SK-N-SH treated with all-trans-retinoic acid at 6 μM for 48 hours (cell line): ENCODE measurements around the gene TTC3.

ENCODE experiments used
- ATAC-seq: fragments of 200-7000 bp; cut with Tn5 transposase; 3 replicates; pipeline ENCODE4 v1.9.1; 2020; ENCODE audit warnings: mild to moderate bottlenecking, moderate library complexity
- ARNTL ChIP-seq: fragments of 450-650 bp; formaldehyde crosslinking; IDR thresholded peaks from 2 replicates; pipeline ENCODE4 v1.5.0; 2020; ENCODE audit warnings: low read depth, mild to moderate bottlenecking, moderate library complexity, borderline replicate concordance
- BACH2 ChIP-seq: fragments of 250-450 bp; sonication (Bioruptor Pico); IDR thresholded peaks from 2 replicates; pipeline ENCODE4 v1.9.0; 2021; ENCODE audit warnings: mild to moderate bottlenecking, borderline replicate concordance
- CSDC2 ChIP-seq: fragments of 250-450 bp; sonication (Bioruptor Pico); IDR thresholded peaks from 2 replicates; pipeline ENCODE4 v1.5.0; 2020; ENCODE audit warnings: mild to moderate bottlenecking, moderate library complexity
- ESRRG ChIP-seq: fragments of 250-450 bp; sonication (Bioruptor Pico); IDR thresholded peaks from 2 replicates; pipeline ENCODE4 v1.6.1; 2021; ENCODE audit warnings: mild to moderate bottlenecking
- GLIS3 ChIP-seq: fragments of 250-450 bp; sonication (Bioruptor Pico); IDR thresholded peaks from 2 replicates; pipeline ENCODE4 v1.5.0; 2020; ENCODE audit warnings: mild to moderate bottlenecking, moderate library complexity
- ISL1 ChIP-seq: fragments of 250-450 bp; sonication (Bioruptor Pico); IDR thresholded peaks from 2 replicates; pipeline ENCODE4 v2.1.2; 2022; ENCODE audit warnings: mild to moderate bottlenecking, moderate library complexity
- OSR1 ChIP-seq: fragments of 250-450 bp; sonication (Bioruptor Pico); IDR thresholded peaks from 2 replicates; pipeline ENCODE4 v1.8.0; 2022; ENCODE audit warnings: moderate library complexity, mild to moderate bottlenecking, inconsistent platforms
- PPARA ChIP-seq: fragments of 250-450 bp; sonication (Bioruptor Pico); IDR thresholded peaks from 2 replicates; pipeline ENCODE4 v1.5.0; 2020; ENCODE audit warnings: mild to moderate bottlenecking, borderline replicate concordance
- RARB ChIP-seq: fragments of 250-450 bp; sonication (Bioruptor Pico); IDR thresholded peaks from 2 replicates; pipeline ENCODE4 v1.8.0; 2021; ENCODE audit warnings: mild to moderate bottlenecking, moderate library complexity
- SNAI2 ChIP-seq: fragments of 250-450 bp; sonication (Bioruptor Pico); IDR thresholded peaks from 2 replicates; pipeline ENCODE4 v1.5.0; 2020; ENCODE audit warnings: mild to moderate bottlenecking, moderate library complexity
- TCF4 ChIP-seq: fragments of 250-450 bp; sonication (Bioruptor Pico); IDR thresholded peaks from 2 replicates; pipeline ENCODE4 v1.8.0; 2021; ENCODE audit warnings: mild to moderate bottlenecking, moderate library complexity, borderline replicate concordance
- TOX ChIP-seq: fragments of 250-450 bp; sonication (Bioruptor Pico); IDR thresholded peaks from 2 replicates; pipeline ENCODE4 v1.8.0; 2021; ENCODE audit warnings: mild to moderate bottlenecking, moderate library complexity, borderline replicate concordance
- ZC3H10 ChIP-seq: fragments of 250-450 bp; sonication (Bioruptor Pico); IDR thresholded peaks from 2 replicates; pipeline ENCODE4 v1.5.1; 2021; ENCODE audit warnings: mild to moderate bottlenecking, moderate library complexity
- ZFP3 ChIP-seq: fragments of 250-450 bp; sonication (Bioruptor Pico); IDR thresholded peaks from 2 replicates; pipeline ENCODE4 v1.5.0; 2020; ENCODE audit warnings: mild to moderate bottlenecking, moderate library complexity
- ZFP30 ChIP-seq: fragments of 450-650 bp; formaldehyde crosslinking; IDR thresholded peaks from 2 replicates; pipeline ENCODE4 v1.5.0; 2022; ENCODE audit warnings: mild to moderate bottlenecking, moderate library complexity
- ZNF565 ChIP-seq: fragments of 450-650 bp; formaldehyde crosslinking; conservative IDR thresholded peaks from 2 replicates; pipeline ENCODE4 v1.5.0; 2020; ENCODE audit warnings: low read depth, mild to moderate bottlenecking, moderate library complexity
- ZNF70 ChIP-seq: fragments of 450-650 bp; formaldehyde crosslinking; IDR thresholded peaks from 2 replicates; pipeline ENCODE4 v1.5.0; 2020; ENCODE audit warnings: mild to moderate bottlenecking, moderate library complexity
- ZNF8 ChIP-seq: fragments of 450-650 bp; formaldehyde crosslinking; IDR thresholded peaks from 2 replicates; pipeline ENCODE4 v1.5.0; 2020; ENCODE audit warnings: mild to moderate bottlenecking, moderate library complexity
- TF ChIP-seq, protein P1 (sequence below): fragments of 250-450 bp; sonication (Bioruptor Pico); IDR thresholded peaks from 2 replicates; pipeline ENCODE4 v1.5.0; 2020; ENCODE audit warnings: mild to moderate bottlenecking, moderate library complexity
- TF ChIP-seq, protein P2 (sequence below): fragments of 250-450 bp; sonication (Bioruptor Pico); IDR thresholded peaks from 2 replicates; pipeline ENCODE4 v1.8.0; 2021; ENCODE audit warnings: low read depth, mild to moderate bottlenecking, moderate library complexity, borderline replicate concordance
- TF ChIP-seq, protein P3 (sequence below): fragments of 250-450 bp; sonication (Bioruptor Pico); IDR thresholded peaks from 2 replicates; pipeline ENCODE4 v1.8.0; 2020; ENCODE audit warnings: mild to moderate bottlenecking, moderate library complexity, borderline replicate concordance
- TF ChIP-seq, protein P4 (sequence below): fragments of 250-450 bp; sonication (Bioruptor Pico); IDR thresholded peaks from 2 replicates; pipeline ENCODE4 v1.5.1; 2021; ENCODE audit warnings: mild to moderate bottlenecking, moderate library complexity

Gene TTC3

DNA sequence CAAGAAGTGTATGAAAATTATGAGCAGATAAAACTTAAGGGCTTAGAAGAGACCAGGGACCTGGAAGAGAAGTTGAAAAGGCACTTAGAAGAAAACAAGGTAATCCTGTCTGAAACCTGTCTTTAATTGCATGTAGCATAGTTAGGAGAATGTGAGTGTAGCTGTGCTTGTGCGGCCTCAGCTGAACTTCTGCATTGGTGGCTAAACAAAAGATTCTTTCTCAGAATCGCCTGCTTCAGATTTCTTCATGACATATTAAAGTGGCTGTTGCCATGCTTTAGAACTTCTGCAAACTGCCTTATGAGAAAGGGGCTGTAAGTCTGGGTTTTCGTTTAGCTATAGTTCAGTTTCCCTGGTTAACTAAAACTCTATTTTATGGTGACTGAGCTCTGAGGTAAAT, 99.6 kb downstream of the TTC3 start:
- no peak for ATAC-seq

GRCh38 chr21:37176716-37177115, 103.7 kb downstream of the TTC3 start:
- ATAC-seq = no peak
- no peak for TF ChIP-seq ESRRG (CRISPR knock-in tag)
- TF ChIP-seq ISL1 (CRISPR knock-in tag) = no peak
- TF ChIP-seq ZNF70 (CRISPR knock-in tag) = no peak
- TF ChIP-seq PPARA (CRISPR knock-in tag) = no peak
- TF ChIP-seq, protein P1, sequence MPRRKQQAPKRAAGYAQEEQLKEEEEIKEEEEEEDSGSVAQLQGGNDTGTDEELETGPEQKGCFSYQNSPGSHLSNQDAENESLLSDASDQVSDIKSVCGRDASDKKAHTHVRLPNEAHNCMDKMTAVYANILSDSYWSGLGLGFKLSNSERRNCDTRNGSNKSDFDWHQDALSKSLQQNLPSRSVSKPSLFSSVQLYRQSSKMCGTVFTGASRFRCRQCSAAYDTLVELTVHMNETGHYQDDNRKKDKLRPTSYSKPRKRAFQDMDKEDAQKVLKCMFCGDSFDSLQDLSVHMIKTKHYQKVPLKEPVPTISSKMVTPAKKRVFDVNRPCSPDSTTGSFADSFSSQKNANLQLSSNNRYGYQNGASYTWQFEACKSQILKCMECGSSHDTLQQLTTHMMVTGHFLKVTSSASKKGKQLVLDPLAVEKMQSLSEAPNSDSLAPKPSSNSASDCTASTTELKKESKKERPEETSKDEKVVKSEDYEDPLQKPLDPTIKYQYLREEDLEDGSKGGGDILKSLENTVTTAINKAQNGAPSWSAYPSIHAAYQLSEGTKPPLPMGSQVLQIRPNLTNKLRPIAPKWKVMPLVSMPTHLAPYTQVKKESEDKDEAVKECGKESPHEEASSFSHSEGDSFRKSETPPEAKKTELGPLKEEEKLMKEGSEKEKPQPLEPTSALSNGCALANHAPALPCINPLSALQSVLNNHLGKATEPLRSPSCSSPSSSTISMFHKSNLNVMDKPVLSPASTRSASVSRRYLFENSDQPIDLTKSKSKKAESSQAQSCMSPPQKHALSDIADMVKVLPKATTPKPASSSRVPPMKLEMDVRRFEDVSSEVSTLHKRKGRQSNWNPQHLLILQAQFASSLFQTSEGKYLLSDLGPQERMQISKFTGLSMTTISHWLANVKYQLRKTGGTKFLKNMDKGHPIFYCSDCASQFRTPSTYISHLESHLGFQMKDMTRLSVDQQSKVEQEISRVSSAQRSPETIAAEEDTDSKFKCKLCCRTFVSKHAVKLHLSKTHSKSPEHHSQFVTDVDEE (CRISPR knock-in tag) = no peak
- no peak for TF ChIP-seq ZFP3
- TF ChIP-seq ZNF565 (CRISPR knock-in tag) = no peak
- TF ChIP-seq RARB (CRISPR knock-in tag) = no peak
- no peak for TF ChIP-seq ZFP30
- TF ChIP-seq ZNF8 (CRISPR knock-in tag) = no peak
- TF ChIP-seq TOX (CRISPR knock-in tag) = no peak
- TF ChIP-seq ARNTL (CRISPR knock-in tag) = no peak
- TF ChIP-seq ZC3H10 (CRISPR knock-in tag) = no peak
- no peak for TF ChIP-seq BACH2
- no peak for TF ChIP-seq GLIS3
- TF ChIP-seq SNAI2 (CRISPR knock-in tag) = no peak
- TF ChIP-seq, protein P2, sequence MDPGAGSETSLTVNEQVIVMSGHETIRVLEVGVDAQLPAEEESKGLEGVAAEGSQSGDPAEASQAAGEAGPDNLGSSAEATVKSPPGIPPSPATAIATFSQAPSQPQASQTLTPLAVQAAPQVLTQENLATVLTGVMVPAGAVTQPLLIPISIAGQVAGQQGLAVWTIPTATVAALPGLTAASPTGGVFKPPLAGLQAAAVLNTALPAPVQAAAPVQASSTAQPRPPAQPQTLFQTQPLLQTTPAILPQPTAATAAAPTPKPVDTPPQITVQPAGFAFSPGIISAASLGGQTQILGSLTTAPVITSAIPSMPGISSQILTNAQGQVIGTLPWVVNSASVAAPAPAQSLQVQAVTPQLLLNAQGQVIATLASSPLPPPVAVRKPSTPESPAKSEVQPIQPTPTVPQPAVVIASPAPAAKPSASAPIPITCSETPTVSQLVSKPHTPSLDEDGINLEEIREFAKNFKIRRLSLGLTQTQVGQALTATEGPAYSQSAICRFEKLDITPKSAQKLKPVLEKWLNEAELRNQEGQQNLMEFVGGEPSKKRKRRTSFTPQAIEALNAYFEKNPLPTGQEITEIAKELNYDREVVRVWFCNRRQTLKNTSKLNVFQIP (CRISPR knock-in tag) = no peak
- TF ChIP-seq, protein P3, sequence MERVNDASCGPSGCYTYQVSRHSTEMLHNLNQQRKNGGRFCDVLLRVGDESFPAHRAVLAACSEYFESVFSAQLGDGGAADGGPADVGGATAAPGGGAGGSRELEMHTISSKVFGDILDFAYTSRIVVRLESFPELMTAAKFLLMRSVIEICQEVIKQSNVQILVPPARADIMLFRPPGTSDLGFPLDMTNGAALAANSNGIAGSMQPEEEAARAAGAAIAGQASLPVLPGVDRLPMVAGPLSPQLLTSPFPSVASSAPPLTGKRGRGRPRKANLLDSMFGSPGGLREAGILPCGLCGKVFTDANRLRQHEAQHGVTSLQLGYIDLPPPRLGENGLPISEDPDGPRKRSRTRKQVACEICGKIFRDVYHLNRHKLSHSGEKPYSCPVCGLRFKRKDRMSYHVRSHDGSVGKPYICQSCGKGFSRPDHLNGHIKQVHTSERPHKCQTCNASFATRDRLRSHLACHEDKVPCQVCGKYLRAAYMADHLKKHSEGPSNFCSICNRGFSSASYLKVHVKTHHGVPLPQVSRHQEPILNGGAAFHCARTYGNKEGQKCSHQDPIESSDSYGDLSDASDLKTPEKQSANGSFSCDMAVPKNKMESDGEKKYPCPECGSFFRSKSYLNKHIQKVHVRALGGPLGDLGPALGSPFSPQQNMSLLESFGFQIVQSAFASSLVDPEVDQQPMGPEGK = no peak

More for the DNA sequence above, 99.6 kb downstream of the TTC3 start:
- TF ChIP-seq ZNF565 (CRISPR knock-in tag) (no peak), ZNF70 (CRISPR knock-in tag) (no peak)
- TF ChIP-seq, all 23 proteins: peak for 0

DNA sequence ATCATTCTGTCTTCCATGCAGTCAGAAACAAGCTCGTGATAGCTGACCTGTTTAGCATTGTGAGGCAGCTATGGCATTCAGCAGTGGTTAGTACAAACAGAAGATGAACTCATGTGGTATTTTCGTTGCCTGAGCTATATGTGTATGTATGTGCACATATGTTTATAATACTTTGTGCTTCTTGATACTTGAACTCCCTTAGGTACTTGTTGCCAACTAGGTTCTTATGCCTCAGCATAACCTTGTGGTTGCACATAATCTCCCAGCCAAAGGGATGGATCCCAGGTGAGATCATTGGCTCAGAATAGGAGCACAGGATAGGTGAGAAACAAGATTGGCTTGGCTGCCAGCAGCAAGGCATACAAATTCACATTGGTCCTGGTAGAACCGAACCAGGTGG, 108.0 kb downstream of the TTC3 start:
- TF ChIP-seq, protein P4, sequence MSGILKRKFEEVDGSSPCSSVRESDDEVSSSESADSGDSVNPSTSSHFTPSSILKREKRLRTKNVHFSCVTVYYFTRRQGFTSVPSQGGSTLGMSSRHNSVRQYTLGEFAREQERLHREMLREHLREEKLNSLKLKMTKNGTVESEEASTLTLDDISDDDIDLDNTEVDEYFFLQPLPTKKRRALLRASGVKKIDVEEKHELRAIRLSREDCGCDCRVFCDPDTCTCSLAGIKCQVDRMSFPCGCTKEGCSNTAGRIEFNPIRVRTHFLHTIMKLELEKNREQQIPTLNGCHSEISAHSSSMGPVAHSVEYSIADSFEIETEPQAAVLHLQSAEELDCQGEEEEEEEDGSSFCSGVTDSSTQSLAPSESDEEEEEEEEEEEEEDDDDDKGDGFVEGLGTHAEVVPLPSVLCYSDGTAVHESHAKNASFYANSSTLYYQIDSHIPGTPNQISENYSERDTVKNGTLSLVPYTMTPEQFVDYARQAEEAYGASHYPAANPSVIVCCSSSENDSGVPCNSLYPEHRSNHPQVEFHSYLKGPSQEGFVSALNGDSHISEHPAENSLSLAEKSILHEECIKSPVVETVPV (CRISPR knock-in tag) = no peak
- TF ChIP-seq ESRRG (CRISPR knock-in tag) = no peak
- no peak for TF ChIP-seq ISL1 (CRISPR knock-in tag)
- no peak for TF ChIP-seq PPARA (CRISPR knock-in tag)
- no peak for TF ChIP-seq TCF4 (CRISPR knock-in tag)
- TF ChIP-seq CSDC2 (CRISPR knock-in tag) = no peak
- TF ChIP-seq, protein P3 = no peak
- no peak for TF ChIP-seq TOX (CRISPR knock-in tag)
- no peak for TF ChIP-seq OSR1 (CRISPR knock-in tag)
- TF ChIP-seq, all 23 proteins: peak for 0
- no peak for ATAC-seq
